C4-2B (cell line): ENCODE results near the gene CLDN15.

Source experiments
- H3K27ac ChIP-seq: fragments of 450-650 bp; 2 replicates; pipeline ENCODE4 v1.5.1; 2017
- CTCF ChIP-seq: fragments of 450-650 bp; conservative IDR thresholded peaks from 2 replicates; pipeline ENCODE4 v1.5.1; 2017; ENCODE audit warnings: mild to moderate bottlenecking
- ZFX ChIP-seq: fragments of 450-650 bp; IDR thresholded peaks from 2 replicates; pipeline ENCODE4 v1.6.1; 2017

CLDN15 gene

GRCh38 chr7:101250324-101250723 is 12.7 kb upstream of the CLDN15 start:
- TF ChIP-seq ZFX (no peak), CTCF (no peak)
- H3K27ac ChIP-seq: no peak overlapping the region

- TF ChIP-seq ZFX: no peak
- no peak for TF ChIP-seq CTCF
- H3K27ac ChIP-seq: no peak overlapping the region
These were observed 10.7 kb upstream of the CLDN15 start for GRCh38 chr7:101248276-101248675.

GRCh38 chr7:101245147-101245668 is 7.6 kb upstream of the CLDN15 start:
- H3K27ac ChIP-seq: peak overlapping the region; percentile 79
- TF ChIP-seq CTCF (no peak), ZFX (no peak)

- peak within 1 kb of the TSS; percentile 79 for H3K27ac ChIP-seq
- peak; percentile 99 for TF ChIP-seq CTCF
- peak; percentile 89; the same call in 1 of the 2 replicates for TF ChIP-seq ZFX
These were observed 7.0 kb upstream of the CLDN15 start, which contains the start of gene FIS1 for GRCh38 chr7:101244375-101245146. Gene FIS1, minus strand, starts transcription at chr7:101245081. Its CDS starts 77 bp downstream, at chr7:101245004.

GRCh38 chr7:101243646-101244374 is 6.2 kb upstream of the CLDN15 start:
- peak overlapping the region; percentile 79 for H3K27ac ChIP-seq
- TF ChIP-seq CTCF (no peak), ZFX (no peak)

GRCh38 chr7:101241443-101242349 is 4.1 kb upstream of the CLDN15 start:
- no peak overlapping the region for H3K27ac ChIP-seq
- no peak for TF ChIP-seq ZFX
- no peak for TF ChIP-seq CTCF
